ENCODE measurements around the gene STOML1. TPM values are rescaled to one million over a fixed set of nuclear protein-coding genes. Genes with fewer than 3 reads are reported as not detected.

Gene STOML1
- total RNA-seq, 6 experiments from 2014 or later, result 7.2 to 12.7 (median 8.3) TPM

DNA sequence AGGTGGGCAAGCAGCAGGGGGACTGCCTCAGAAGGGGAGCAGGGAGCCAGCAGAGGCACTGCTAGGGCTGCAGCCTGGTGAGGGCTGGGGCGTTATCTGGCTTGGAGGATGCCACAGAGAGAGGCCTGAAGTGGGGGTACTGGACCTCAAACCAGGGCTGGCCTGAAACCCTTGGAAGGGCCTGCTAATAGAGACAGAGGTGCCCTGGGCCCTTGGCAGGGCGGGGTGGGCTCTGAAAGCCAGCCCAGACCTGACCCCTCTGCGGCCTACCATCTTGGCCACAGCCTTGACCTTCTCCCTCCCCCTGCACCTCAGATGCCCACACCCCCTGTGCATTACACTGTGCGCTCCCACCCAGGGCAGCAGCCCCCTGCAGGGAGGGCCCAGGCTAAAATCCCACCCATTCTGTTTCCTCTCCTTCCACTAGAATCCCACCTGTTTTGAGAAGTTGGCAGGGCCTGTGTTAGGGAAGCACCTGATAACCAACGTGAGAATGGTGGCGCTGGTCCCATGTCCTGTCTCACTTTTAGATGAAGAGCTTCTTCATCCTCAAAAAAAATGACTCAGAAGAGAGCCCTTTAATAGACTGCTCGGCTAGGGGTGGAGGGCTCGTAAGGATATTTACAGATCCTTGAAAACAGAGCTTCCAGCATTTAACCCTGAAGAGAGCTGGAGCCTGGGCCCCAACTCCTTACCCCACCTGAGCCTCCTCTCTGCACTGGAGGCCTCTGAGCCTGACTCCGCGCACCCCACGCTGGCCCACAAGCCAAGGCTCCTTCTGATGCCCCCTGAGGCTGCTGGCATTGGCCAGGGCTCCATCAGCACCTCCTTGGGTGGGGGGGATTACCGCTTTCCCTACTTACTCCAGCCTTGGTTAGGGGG lies 36.0 kb downstream of the STOML1 start:
- 71% methylated on average over 6 of the region's 12 CpGs for WGBS (ENCODE audit: insufficient coverage, low coverage, low lambda C conversion rate, missing lambda C conversion rate)
- Histone ChIP-seq H3K27ac (no peak overlapping the region), H3K4me1 (no peaks in the 10 kb centered on the region), H3K36me3 (no peaks in the 10 kb centered on the region), H3K4me3 (no peak overlapping the region), H3K9me3 (no peaks in the 10 kb centered on the region), H3K27me3 (no peaks in the 10 kb centered on the region)
- no peak for DNase-seq
- intact Hi-C loops (cut with DNase I), result no loop called here
- no peak for TF ChIP-seq POLR2A (IDR thresholded peaks at IDR 0.05)
- TF ChIP-seq, protein P1, sequence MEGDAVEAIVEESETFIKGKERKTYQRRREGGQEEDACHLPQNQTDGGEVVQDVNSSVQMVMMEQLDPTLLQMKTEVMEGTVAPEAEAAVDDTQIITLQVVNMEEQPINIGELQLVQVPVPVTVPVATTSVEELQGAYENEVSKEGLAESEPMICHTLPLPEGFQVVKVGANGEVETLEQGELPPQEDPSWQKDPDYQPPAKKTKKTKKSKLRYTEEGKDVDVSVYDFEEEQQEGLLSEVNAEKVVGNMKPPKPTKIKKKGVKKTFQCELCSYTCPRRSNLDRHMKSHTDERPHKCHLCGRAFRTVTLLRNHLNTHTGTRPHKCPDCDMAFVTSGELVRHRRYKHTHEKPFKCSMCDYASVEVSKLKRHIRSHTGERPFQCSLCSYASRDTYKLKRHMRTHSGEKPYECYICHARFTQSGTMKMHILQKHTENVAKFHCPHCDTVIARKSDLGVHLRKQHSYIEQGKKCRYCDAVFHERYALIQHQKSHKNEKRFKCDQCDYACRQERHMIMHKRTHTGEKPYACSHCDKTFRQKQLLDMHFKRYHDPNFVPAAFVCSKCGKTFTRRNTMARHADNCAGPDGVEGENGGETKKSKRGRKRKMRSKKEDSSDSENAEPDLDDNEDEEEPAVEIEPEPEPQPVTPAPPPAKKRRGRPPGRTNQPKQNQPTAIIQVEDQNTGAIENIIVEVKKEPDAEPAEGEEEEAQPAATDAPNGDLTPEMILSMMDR (IDR thresholded peaks at IDR 0.05), result no peak
- ATAC-seq, result no peak

DNA sequence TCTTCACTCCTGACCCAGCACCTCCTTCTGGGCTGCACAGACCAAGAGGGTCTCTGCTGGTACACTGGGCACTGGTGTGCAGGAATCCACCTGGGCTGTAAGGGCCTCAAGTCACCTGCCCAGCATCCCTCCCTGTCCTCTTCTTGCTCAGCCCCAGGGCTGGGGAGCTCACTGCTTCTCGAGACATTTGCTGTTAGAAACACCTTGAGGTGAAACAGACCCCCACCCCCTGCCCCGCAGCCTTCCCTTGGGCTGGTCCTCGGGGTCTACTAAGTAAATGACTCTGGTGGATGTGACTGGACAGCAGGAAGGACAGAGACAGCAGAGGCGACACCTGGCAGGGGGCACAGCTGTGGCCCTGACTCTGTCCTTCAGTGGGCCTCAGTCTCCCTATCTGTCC lies 36.8 kb downstream of the STOML1 start:
- Histone ChIP-seq H3K4me3 (no peak overlapping the region), H3K4me1 (no peaks in the 10 kb centered on the region), H3K27ac (no peak overlapping the region), H3K27me3 (no peaks in the 10 kb centered on the region), H3K36me3 (no peaks in the 10 kb centered on the region), H3K9me3 (no peaks in the 10 kb centered on the region)
- intact Hi-C loops (cut with DNase I), result no loop called here
- ATAC-seq (no peak), DNase-seq (no peak)
- 60% methylated on average over 1 of the region's 4 CpGs for WGBS (ENCODE audit: insufficient coverage, low coverage, low lambda C conversion rate, missing lambda C conversion rate)
- TF ChIP-seq, protein P1 (IDR thresholded peaks at IDR 0.05), result no peak
- TF ChIP-seq POLR2A (IDR thresholded peaks at IDR 0.05), result no peak

DNA sequence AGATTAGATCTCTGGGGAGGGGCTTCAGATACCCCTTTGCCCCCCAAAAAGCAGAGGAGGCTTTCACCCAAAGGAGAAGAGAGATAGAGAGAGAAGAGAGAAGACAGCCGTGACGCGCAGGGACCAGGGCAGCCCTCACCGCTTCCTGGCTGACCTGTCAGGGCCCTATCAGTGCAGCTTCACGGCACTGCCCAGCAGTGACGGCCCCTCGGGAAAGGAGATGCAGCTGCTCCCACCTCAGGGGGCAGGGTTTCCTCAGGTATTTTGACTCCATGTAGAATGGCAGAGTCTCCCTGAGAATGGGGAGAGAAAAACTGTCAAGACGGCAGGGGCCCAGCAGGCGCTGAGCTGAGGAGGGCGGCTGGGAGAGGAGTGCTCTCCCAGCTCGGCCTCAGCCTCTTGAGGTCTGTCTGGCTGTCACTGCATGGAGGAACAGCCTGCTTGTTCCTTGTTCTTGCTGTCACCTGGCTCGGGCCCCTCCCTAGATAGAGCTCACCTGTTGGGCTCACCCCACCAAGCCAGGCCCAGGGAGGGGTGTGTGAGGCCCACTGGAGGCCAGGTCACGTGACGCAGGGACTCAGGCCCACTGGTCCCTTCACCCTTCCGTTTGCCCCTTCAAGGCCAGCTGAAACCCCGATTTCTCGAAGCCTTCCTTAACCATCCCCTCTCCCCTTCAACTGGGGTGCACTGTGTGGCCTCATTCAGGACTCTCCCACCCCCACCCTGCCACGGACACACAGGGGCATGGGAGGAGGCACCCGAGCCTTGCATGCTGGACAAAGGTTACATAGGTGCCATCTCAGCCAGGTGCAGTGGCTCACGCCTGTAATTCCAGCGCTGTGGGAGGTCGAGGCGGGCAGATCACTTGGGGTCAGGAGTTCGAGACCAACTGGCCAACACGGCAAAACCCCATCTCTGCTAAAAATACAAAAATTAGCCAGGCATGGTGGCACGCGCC lies 37.6 kb downstream of the STOML1 start:
- WGBS (ENCODE audit: insufficient coverage, low coverage, low lambda C conversion rate, missing lambda C conversion rate), result 90% methylated on average over 10 of the region's 27 CpGs

More for the DNA sequence above, 37.6 kb downstream of the STOML1 start:
- no peaks in the 10 kb centered on the region for H3K27me3 ChIP-seq
- no peaks in the 10 kb centered on the region for H3K9me3 ChIP-seq
- no peak for DNase-seq
- no peak for ATAC-seq
- H3K27ac ChIP-seq, result no peak overlapping the region
- H3K4me3 ChIP-seq, result no peak overlapping the region
- no peaks in the 10 kb centered on the region for H3K4me1 ChIP-seq
- H3K36me3 ChIP-seq, result no peaks in the 10 kb centered on the region
- intact Hi-C loops (cut with DNase I), result no loop called here
- TF ChIP-seq, protein P1 (IDR thresholded peaks at IDR 0.05), result no peak
- TF ChIP-seq POLR2A (IDR thresholded peaks at IDR 0.05), result no peak
